ENCODE measurements around the gene MGME1.

The MGME1 gene, protein sequence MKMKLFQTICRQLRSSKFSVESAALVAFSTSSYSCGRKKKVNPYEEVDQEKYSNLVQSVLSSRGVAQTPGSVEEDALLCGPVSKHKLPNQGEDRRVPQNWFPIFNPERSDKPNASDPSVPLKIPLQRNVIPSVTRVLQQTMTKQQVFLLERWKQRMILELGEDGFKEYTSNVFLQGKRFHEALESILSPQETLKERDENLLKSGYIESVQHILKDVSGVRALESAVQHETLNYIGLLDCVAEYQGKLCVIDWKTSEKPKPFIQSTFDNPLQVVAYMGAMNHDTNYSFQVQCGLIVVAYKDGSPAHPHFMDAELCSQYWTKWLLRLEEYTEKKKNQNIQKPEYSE

DNA sequence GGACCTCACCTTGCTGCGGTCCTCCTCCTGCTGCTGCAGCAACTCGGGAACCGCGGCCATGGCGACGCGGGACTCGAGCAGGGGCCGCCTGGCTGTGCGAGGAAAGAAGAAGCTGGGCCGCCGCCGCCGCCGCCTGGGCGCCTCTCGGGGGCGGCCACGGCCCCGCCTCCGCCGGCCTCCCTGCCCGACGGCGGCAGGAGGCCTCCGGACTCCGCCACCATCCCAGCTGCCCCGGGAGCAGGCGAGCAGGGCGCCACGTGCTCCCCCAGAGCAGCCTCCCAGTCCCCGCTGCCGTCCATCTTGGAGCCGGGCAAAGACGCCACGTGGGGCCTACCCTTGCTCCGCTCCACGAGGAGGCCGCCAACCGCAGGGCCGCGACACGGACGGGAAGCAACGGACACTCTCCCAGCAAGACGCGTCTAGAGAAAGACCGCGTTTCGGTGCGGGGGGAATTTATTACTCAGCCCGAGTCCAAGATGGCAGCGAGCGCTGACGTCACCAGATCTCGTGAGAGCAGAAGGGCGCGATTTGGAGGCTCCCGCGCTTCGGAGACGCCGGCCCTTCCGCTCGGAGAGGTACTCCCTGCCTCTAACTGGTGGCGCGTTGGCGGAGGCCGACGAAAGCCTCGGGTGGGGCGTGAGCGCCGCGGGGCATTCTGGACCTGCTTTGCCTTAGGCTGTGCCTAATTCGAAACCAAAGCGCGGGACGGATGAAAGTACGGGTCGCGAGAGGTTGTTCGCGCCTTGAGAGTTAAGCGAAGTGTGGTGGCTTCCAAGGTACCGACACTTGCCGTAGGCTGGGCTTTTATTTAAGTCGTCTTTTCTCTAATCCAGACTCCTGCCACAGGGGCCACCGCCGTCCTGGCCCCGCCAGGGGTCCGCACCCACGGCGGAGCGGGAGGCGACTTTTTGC is at the start of gene MGME1, which contains the start of gene SNX5:
TSS of gene MGME1 (plus strand) at position 653 of the 912 bp plus-strand sequence. CDS start 842 bp downstream, outside the sequence.
TSS of gene SNX5 (minus strand) at position 429 of the 912 bp plus-strand sequence. CDS start at position 60, 369 bp downstream.
- DNase-seq, result peak; percentile 95

DNA sequence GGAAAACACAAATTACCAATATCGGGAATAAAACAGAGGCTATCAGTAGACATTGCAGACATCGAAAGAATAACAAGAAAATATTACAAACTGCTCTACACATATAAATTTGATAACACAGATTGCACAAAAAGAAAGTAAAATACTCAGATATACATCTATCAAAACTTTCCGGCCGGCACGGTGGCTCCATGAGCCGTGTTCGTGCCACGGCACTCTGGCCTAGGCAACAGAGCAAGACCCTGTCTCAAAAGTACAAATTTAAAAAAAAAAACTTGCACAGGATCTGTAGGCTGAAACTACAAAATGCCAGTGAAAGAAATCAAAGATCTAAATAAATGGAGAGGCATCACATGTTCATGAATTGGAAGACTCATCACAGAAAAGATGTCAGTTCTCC is 49.7 kb upstream of the MGME1 start:
- no peak for DNase-seq

DNA sequence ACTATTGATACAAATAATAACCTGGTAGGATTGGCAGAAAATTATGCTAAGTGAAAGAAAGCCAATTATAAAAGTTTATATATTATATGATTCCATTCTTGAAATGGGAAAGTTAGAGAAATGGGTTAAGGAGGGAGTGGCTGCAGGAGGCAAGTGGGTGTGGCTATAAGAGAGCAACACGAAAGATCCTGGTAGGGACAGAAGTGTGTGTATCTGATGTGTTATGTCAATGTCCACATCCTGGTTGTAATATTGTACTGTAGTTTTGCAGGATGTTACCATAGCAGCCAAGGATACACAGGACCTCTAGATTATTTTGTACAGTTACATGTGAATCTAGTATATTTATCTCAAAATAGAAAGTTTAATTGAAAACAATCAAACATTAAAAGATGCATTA is 47.0 kb upstream of the MGME1 start:
- no peak for DNase-seq

DNA sequence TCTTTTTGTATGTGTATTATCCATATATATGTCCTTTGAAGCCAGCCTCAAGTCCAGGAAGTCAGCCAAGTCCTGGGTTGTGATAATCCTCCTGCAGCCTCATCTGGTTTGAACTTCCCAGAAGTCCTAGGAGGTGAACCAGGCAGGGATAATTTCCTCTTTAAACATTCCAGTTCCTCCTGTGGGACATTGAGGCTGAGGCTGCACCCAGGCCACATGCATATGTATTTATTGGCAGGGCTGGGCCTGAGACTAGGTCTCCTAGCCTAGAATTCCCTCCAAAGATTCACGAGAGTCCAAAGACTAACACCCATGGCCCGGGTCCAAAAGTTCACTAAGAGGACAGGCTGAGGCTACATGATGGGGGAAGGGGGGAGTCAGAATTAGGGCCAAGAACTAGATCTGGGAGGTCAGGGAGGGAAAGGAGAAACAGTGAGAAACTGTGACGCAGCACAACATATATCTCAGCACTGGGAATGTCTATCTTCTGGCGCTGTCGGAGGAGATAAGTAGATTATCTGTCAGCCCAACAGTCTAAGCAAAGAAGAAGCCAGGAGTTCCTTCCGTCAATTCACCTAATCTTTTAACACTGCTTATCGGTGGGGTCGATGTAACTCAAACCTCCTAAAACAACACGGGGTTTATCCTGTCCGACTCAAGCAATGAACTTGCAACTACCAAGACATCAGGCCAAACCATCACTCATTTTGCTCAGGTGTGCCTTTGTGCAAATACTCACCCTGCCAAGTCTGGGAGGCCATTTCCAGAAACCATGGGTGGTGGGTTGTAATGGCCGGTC is 43.5 kb upstream of the MGME1 start:
- DNase-seq, result no peak

DNA sequence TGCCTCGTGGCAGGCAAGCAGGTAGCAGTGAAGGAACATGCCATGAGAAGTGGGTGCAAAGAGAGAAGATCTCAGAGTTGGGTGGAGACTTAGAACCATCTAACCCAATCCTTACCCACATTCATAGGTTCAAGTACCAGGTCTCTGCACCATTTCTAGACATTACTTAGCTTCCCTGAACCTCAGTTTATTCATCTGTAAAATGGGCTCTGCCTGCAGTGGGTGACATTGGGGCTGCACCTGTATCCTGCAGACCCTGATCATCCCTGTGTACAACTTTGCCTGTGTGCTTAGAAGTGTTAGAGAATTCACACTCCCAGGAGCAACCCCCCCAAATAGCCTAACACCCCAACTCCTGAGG is 42.9 kb upstream of the MGME1 start:
- no peak for DNase-seq

DNA sequence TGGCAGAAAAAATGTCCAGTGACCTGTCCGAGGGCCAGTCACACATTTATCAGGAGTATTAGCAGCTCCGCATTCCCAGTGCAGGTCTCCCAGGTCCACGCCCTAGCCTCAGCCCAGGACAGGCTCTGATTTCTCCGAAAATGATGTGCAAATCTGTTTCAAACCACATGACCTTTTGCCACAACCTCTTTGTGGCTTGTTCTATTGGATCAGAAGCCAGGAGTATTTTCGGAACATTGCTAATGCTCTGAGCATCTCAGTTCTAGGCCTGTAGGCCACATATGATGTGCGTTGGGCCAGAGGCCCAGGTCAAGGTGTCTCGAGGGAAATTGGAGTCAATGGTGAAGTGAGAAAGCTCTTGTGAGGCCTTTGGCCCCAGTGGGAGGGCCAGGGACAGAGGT is 40.6 kb upstream of the MGME1 start:
- DNase-seq, result no peak

DNA sequence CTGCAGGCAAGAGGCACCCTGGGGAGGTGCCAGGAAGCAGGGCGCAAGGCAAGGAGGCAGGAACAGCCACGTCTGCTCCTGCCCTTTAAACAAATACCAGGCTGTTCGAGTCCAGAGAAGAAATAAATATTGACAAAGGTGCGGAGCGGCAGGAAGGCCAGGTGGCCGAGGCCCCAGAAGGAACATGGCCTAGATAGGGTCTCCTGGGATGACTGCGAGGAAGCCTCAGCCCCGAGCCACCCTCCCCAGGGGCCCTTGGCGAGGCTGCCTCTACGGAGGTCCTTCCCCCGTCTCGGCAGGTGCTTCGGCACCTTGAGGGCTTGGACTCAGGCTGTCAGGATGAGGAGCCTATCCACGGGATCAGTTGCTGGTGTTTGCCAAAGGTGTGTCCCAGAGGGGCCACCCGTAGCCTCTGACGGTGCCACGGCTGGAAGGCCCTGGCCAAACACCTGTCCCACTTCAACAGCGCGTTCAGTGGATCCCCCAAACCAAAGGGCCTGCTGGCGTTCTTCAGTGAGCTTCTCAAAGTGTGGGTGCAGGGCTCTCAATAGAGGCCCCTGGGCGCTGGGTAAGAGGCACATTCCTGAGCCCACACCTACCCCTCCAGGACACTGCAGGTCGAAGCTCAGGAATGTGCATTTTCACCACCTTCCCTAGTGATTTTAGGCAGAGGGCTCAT is 40.0 kb upstream of the MGME1 start:
- no peak for DNase-seq

DNA sequence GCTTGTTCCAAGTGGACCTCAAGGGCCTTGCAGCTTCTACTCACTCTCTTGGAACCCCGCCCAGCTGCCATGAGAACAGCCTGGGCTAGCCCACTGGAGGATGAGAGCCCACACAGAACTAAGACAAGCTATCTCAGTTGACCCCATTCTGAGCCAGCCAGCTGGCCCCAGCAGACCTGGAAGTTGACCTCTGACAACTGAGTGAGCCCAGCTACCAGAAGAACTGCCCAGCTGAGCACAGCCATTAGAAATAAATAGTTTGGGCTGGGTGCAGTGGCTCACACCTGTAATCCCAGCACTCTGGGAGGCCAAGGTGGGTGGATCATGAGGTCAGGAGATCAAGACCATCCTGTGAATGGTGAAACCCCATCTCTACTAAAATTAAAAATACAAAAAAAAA is 37.3 kb upstream of the MGME1 start:
- no peak for DNase-seq

DNA sequence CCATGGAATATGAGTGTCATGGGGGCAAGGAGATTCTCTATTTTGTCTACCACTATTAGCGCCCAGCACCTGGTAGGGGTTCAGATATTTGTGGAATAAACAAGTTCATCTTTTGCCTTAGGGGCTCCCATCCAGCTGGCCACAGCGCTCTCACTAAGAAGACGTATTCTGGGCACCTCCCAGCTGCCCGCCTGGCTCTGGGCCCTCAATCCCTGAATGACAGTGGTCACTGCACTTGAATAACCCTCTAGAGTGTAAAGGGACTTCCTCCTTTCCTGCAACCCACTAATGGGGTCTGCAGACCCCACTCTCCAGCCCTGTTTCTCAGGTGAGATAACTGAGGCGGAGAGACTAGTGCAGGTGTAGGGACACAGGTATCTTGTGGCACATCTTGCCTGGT is 36.4 kb upstream of the MGME1 start:
- DNase-seq, result no peak

DNA sequence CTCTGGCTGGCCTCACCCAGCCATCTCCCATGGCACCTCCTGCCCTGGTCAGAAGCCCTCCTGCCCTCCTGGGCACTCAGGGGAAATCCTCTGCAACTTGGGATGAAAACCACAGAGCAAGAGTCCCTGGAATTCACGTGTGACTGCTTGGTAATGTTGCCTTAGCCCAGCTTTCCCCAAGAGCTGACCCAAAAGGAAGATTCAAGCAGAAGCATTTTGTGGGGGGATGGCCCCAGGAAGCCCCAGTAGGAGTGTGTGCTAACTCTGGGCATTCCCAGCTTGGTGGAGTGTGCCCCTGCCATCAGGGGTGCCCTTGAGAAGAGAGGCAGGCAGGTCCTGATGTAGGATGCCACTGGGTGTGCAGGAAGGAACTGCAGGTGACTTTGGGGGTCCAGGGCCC is 35.7 kb upstream of the MGME1 start:
- DNase-seq, result no peak

DNA sequence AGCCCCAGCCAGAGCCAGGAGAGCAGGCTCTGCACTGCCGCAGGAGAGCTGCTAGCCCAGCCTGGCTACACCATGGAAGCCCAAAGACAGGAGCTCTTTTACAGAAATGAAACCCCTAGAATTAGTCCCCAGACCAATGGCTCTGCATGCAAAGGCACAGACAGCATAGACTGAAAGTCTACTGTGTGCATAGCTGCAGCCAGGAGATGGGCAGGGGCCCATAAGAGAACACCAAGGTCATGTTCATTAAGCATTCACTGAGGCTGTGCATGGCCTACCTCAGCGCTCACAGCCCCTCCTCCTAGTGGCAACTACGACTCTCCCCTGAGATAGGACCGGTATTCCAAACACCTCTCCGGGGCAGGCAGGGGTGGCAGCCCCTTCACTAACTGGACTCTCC is 35.1 kb upstream of the MGME1 start:
- DNase-seq, result no peak

DNA sequence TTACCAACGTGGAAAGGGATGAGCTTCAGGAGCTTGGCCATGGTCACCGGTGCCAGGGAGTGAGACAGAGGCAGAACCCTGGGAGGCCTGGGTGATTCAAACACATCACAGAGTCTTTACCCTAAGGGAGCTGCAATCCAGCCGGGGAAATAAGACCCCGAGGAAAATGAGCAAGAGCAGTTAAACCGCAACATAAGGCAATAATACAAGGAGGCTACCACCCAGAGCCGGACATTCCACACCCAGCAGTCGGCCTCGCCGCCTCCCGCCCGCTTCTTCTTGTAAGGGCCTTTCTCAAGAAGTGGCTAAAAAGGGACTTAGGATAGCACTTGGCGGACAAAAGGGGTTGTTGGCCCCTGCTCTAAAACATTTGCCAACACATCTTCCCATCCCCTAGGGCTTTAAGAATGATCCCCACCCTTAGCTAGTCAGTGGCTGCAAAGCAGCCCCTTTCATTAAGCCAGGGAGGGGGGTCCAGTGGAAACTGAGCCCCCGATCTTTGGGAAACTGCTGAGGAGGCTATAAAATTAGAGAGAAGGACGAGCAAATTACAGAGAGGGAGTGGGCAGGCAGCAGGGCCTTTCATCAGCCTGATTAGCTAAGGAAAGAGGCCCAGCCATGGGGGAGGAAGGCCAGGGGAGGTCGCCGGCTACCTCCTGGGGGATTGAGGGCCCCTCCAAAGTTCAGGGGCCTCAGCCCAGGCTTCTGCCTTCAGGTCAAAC is 34.5 kb upstream of the MGME1 start:
- no peak for DNase-seq

DNA sequence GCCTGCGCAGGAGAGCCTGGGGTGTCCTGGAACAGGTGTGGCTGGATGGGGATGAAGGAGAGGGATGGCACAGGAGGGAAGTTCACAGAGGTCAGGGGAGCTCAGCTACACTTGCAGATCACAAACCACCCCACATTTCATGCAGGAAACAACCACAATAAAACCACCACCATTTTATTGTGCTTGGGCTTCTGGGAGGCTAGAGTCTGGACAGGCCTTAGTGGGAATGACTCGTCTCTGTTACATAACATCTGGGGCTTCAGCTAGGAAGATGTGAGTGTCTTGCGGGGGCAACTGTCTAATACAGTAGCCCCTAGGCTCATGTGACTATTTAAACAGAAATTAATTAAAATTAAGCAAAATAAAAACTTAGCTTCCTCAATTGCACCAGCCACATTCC is 33.6 kb upstream of the MGME1 start:
- no peak for DNase-seq

DNA sequence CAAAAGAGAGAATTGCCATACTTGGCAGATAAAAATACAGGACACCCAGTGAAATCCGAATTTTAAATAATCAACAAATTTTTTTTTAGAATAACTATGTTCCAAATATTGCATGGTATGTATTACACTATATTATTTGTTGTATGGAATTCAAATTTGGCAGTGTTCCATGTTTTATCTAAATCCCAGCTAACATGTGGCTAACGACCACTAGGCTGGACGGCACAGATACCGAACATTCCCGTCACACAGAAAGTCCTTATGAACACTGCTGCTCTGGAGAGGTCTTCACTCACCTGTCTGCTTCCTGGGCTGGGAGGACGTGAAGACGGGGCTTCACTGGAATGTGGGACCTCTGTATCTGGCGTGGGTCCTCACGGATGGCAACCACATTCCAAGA is 33.1 kb upstream of the MGME1 start:
- DNase-seq, result no peak

DNA sequence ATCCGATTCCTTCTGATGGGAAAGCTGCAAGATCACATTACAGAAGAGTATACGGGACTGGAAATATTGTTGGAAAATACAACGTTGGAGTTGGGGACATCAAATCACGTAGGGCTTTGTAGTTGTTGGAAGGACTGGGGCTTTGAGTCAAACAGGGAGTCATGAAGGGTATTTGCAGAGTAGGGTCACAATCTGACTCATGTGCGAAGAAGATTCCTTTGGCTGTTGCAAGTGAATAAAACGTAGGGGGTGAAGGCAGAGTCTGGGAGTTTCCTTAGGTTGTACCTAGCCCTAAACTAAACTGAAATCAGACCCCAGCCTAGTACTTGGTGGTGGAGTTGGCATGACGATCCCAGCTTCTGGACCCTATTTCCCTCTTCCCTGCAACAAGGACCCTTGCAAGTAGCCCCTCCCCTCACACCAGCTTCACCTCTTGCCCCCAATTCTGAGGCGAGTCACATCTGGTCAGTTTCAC is 32.5 kb upstream of the MGME1 start:
- DNase-seq, result no peak

DNA sequence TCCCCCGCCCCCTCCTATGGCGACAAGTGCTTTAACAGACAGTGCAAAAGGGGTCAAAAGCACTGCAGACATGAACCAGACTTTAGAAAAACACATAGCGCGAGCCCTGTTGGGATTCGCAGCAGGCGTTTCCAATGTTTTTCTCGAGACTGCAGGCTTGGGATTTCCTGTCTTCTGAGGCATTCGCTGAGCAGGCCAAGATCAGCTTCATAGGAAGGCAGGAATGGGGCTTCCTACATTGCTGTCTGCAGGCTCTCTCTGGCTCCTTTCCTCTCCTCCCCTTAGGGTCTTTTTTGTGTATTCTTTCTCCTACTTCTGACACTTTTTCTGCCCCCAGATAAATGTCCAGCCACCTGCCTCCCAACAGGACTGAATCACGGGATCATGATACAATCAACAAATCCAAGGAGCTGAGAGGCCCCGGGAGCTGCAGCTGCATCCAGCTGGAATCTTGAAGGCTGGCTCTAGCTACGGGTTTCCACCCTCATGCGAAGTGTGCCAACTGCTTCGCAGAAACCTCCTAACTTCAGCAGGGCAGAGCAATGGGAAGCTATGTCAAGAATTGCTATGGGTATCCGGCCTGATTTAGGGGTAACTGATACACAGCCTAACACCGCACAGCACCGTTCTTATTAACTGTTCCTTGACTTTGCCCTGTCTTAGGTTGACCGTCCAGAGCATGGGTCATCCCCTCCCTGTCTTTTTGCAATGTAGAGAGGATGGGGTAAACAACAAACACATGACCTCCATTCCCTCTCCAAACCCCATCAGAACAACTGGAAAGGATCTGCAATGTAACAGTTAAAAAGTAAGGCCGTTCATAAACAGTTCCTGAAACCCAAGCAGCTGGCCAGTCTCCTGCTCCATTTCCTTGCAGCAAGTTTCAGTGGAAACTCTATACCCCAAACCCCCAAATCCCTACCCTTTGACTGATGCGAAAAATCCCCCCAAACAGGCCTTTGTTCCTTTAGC is 31.8 kb upstream of the MGME1 start:
- no peak for DNase-seq

DNA sequence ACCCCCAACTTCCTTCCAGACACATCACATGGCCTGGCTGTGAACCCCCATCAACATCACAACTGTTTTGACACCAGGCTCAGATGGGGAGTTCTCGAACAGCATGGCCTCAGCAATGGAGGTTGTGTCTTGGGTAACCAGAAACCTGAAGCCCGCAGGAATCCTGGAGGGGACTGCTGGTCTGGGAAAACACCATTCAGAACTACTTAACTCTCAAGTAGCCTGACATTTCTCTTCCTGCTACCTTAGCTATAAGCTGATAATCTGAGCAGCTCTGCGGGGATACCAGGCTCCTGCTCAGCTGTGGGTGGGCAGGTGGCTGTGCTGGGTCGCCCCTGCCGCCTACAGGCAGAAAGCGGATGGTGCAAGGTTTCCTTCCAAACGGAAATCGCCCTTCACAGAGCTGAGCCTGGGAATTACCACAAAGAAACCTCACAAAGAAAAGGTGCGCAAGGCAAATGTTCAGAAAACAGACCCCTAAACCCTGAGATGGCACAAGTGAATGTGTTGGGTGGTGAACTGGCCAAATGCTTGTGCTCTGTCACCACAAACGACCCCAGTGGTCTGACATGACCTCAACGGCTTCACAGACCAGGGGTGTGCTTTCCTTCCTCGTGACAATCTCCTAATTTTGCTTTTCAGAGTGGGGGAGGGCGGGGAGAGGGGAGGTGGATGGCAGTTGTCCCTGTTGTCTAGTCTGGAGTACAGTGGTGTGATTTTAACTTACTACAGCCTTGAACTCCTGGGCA is 29.8 kb upstream of the MGME1 start:
- DNase-seq, result peak; percentile 40

DNA sequence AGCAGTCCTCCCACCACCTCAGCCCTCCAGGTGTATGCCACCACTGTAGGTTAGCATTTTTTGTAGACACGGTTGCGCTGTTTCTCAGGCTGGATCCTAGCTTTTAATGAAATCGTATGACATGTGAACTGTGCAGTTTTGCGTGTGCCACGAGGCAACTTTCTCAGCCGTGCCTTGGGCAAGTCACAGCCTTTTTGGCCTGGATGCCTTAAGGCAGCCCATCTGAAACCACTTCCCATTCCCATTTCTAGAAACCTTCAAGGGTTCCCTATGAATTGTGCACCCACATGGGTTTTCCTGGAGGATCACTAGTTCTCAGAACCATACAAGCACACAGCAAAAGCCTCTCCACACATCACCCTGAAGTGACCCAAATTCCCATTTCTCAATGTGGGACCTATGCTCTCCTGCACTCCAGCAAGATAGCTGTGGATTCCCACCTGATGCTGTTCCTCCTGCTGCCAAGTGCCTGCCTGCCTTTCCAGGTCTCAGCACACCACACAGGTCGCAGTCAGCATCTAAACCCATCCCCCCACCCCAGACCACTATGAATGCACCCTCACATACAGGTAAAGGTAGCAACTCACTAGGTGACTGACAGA is 29.1 kb upstream of the MGME1 start:
- no peak for DNase-seq

DNA sequence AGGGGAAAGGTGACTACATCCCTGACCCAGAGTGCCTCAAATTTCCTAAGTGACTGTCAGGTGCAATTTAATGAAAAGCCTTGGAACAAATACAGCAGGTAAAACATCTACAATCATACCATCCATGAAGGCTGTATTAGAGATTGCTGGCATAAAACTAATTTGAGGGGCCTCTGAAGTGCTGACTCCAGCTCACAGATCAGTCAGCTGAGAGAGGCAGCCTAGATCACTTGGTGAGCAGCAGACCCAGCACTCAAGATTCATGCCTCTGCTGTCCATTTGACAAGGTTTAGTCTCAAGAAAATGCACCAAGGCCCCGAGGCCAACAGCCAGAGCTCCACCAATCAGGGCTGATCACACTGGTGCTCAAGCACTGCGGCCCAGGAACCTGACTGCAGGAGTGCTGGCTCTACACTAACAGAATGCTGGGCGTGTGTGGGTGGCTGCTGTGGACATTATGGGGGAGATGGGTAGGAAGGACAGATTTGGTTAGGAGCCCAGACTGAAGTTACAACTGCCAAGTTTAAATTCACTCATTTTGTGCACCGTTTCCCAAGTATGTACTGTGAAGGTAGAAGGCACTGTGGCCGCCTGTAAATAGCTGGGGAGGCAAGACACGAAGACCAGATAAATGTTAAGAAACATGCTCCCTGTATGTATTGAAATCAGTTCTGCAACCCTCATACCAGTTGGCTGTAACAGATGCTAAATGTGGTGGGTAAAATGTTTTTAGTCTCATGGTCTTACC is 28.4 kb upstream of the MGME1 start:
- DNase-seq, result no peak
